ENCODE measurements around the gene UBXN7. TPM values are rescaled to one million over a fixed set of nuclear protein-coding genes. Genes with fewer than 3 reads are reported as not detected.
"Not testable (repeated sequence)": the region's sequence is repeated elsewhere in the genome, so short reads cannot be mapped to it uniquely, and the experiment has no call there.

Gene UBXN7
- total RNA-seq, 2 donors from 2014 or later, result 28.8 to 45.4 TPM

- Histone ChIP-seq H3K9ac (ENCODE audit: low read depth in 2 of 2, low read length in 2 of 2) (no peak overlapping the region), H3K27ac (no peak overlapping the region), H3K27me3 (no peaks in the 10 kb centered on the region), H3K4me1 (no peaks in the 10 kb centered on the region), H3K36me3 (no peaks in the 10 kb centered on the region), H3K4me3 (no peak overlapping the region), H3K9me3 (no peaks in the 10 kb centered on the region)
- peak; percentile 20 for DNase-seq
- no peak for TF ChIP-seq CTCF (IDR thresholded peaks at IDR 0.05)
- intact Hi-C loops (cut with DNase I), result no loop called here
Measured at GRCh38 chr3:196423044-196423781, 9.0 kb downstream of the UBXN7 start.

- H3K9ac ChIP-seq (ENCODE audit: low read depth in 2 of 2, low read length in 2 of 2); H3K9me3 ChIP-seq; H3K27me3 ChIP-seq; DNase-seq; H3K27ac ChIP-seq; H3K36me3 ChIP-seq; H3K4me3 ChIP-seq; H3K4me1 ChIP-seq; intact Hi-C loops (cut with DNase I): not testable (repeated sequence)
Measured at GRCh38 chr3:196421668-196422067, 10.6 kb downstream of the UBXN7 start.

GRCh38 chr3:196419386-196419785, 12.8 kb downstream of the UBXN7 start:
- Histone ChIP-seq H3K4me1 (no peaks in the 10 kb centered on the region), H3K27me3 (no peaks in the 10 kb centered on the region)
- no peak for DNase-seq

GRCh38 chr3:196418601-196419000, 13.6 kb downstream of the UBXN7 start:
- Histone ChIP-seq H3K9ac (ENCODE audit: low read depth in 2 of 2, low read length in 2 of 2) (no peak overlapping the region), H3K4me1 (no peaks in the 10 kb centered on the region), H3K9me3 (no peaks in the 10 kb centered on the region), H3K27me3 (no peaks in the 10 kb centered on the region), H3K4me3 (no peak overlapping the region), H3K27ac (no peak overlapping the region), H3K36me3 (no peaks in the 10 kb centered on the region)
- intact Hi-C loops (cut with DNase I), result no loop called here
- TF ChIP-seq CTCF (IDR thresholded peaks at IDR 0.05), result no peak
- DNase-seq, result no peak

More at GRCh38 chr3:196419386-196419785, 12.8 kb downstream of the UBXN7 start:
- Histone ChIP-seq H3K4me3 (no peak overlapping the region), H3K36me3 (no peaks in the 10 kb centered on the region), H3K9me3 (no peaks in the 10 kb centered on the region), H3K27ac (no peak overlapping the region), H3K9ac (ENCODE audit: low read depth in 2 of 2, low read length in 2 of 2) (no peak overlapping the region)
- no peak for TF ChIP-seq CTCF (IDR thresholded peaks at IDR 0.05)
- intact Hi-C loops (cut with DNase I), result no loop called here

- DNase-seq, result no peak
- H3K4me1 ChIP-seq, result no peaks in the 10 kb centered on the region
Measured at GRCh38 chr3:196414469-196414868, 17.8 kb downstream of the UBXN7 start.

More at GRCh38 chr3:196414469-196414868, 17.8 kb downstream of the UBXN7 start:
- no peaks in the 10 kb centered on the region for H3K27me3 ChIP-seq
- intact Hi-C loops (cut with DNase I), result no loop called here
- no peak overlapping the region for H3K4me3 ChIP-seq
- H3K9ac ChIP-seq (ENCODE audit: low read depth in 2 of 2, low read length in 2 of 2), result no peak overlapping the region
- H3K36me3 ChIP-seq, result no peaks in the 10 kb centered on the region
- H3K27ac ChIP-seq, result no peak overlapping the region
- TF ChIP-seq CTCF (IDR thresholded peaks at IDR 0.05), result no peak
- no peaks in the 10 kb centered on the region for H3K9me3 ChIP-seq

Data from colonic mucosa (tissue), 4 donors.